Naive thymus-derived CD4-positive, alpha-beta T cell (primary cell): ENCODE measurements around the gene BRI3BP. TPM values are rescaled to one million over a fixed set of nuclear protein-coding genes. Genes with fewer than 3 reads are reported as not detected.

ENCODE experiments used
- ATAC-seq: fragments of 150-1000 bp; cut with Tn5 transposase; 2 replicates; pipeline ENCODE4 v1.10.0; 2021; ENCODE audit warnings: mild to moderate bottlenecking, moderate library complexity
- CTCF ChIA-PET: fragments of 350-600 bp; sonication (Branson Sonifier 250); formaldehyde crosslinking; loops from one replicate; lab custom pipeline; 2021; ENCODE audit warnings: antibody characterized with exemption; lab: Charles Lee
- POLR2A ChIA-PET: fragments of 350-600 bp; sonication (Branson Sonifier 250); formaldehyde crosslinking; loops from one replicate; lab custom pipeline; 2021; ENCODE audit warnings: antibody characterized with exemption, inconsistent platforms; lab: Charles Lee
- DNase-seq, 9 donors: peaks; one replicate each; pipeline versions ENCODE4 v3.0.0 to v3.0.0-alpha.2; 2020 to 2022; ENCODE audit warnings: mixed read lengths in 1 of 9
- H3K27ac ChIP-seq: one replicate; pipeline ENCODE4 v1.7.0; 2013; ENCODE audit warnings: mild to moderate bottlenecking, low read depth, low read length, moderate library complexity
- H3K27me3 ChIP-seq, 2 donors: one replicate each; pipeline ENCODE4 v1.7.0; 2013; ENCODE audit warnings: low read length in 2 of 2, mild to moderate bottlenecking in 2 of 2, moderate library complexity in 2 of 2; ENCODE audit not compliant: control insufficient read depth in 2 of 2, insufficient read depth in 2 of 2
- H3K36me3 ChIP-seq, 3 experiments: 1 replicate in 2 of 3; 2 replicates in 1 of 3; pipeline ENCODE4 v1.7.0; 2013; ENCODE audit warnings: low read length in 3 of 3, mild to moderate bottlenecking in 3 of 3, moderate library complexity in 1 of 3; ENCODE audit not compliant: insufficient read depth in 3 of 3, control insufficient read depth in 2 of 3
- H3K4me1 ChIP-seq, 2 donors: one replicate each; pipeline ENCODE4 v1.7.0; 2013; ENCODE audit warnings: low read length in 2 of 2, mild to moderate bottlenecking in 2 of 2, moderate library complexity in 1 of 2; ENCODE audit not compliant: control insufficient read depth in 2 of 2, insufficient read depth in 2 of 2
- H3K4me3 ChIP-seq: 2 replicates; pipeline ENCODE4 v1.7.0; 2013; ENCODE audit warnings: mild to moderate bottlenecking, low read length
- H3K9me3 ChIP-seq, 3 experiments: 1 replicate in 2 of 3; 2 replicates in 1 of 3; pipeline ENCODE4 v1.7.0; 2013; ENCODE audit warnings: low read length in 3 of 3; ENCODE audit not compliant: control insufficient read depth in 2 of 3
- H3K27ac Mint-ChIP-seq, 9 donors: one replicate each; pipeline ENCODE4 v1.8.0; 2020 to 2022; ENCODE audit warnings: mixed read lengths in 9 of 9, mild to moderate bottlenecking in 8 of 9, moderate library complexity in 5 of 9, inconsistent platforms in 2 of 9
- H3K27me3 Mint-ChIP-seq, 5 donors: one replicate each; pipeline ENCODE4 v1.8.0; 2021 to 2022; ENCODE audit warnings: mixed read lengths in 5 of 5, mild to moderate bottlenecking in 1 of 5
- H3K36me3 Mint-ChIP-seq, 5 donors: one replicate each; pipeline ENCODE4 v1.8.0; 2020 to 2022; ENCODE audit warnings: mixed read lengths in 5 of 5, mild to moderate bottlenecking in 3 of 5, inconsistent platforms in 1 of 5
- H3K4me1 Mint-ChIP-seq, 7 donors: one replicate each; pipeline ENCODE4 v1.8.0; 2020 to 2022; ENCODE audit warnings: mixed read lengths in 7 of 7, mild to moderate bottlenecking in 3 of 7, inconsistent platforms in 1 of 7
- H3K4me3 Mint-ChIP-seq, 10 donors: one replicate each; pipeline ENCODE4 v1.8.0; 2020 to 2022; ENCODE audit warnings: mild to moderate bottlenecking in 10 of 10, mixed read lengths in 10 of 10, moderate library complexity in 6 of 10, inconsistent platforms in 2 of 10
- H3K9me3 Mint-ChIP-seq, 11 donors: one replicate each; pipeline ENCODE4 v1.8.0; 2020 to 2022; ENCODE audit warnings: mixed read lengths in 11 of 11, mild to moderate bottlenecking in 4 of 11, inconsistent platforms in 1 of 11, moderate library complexity in 1 of 11
- intact Hi-C, 2 donors: fragments of 100-400 bp; cut with micrococcal nuclease; formaldehyde crosslinking; loops; one replicate each; pipeline ENCODE4 v1.15.1; 2023
- polyA plus RNA-seq, 2 donors: library from polyadenylated mRNA; unstranded; fragments of 300-500 nt; fragmentation: Illumina TruSeq; gene quantifications; one replicate each; pipeline ENCODE4 v1.2.3, GENCODE V29; 2021
- total RNA-seq, 6 experiments: library from RNA in 5 of 6; stranded (reverse) in 5 of 6; gene quantifications; 1 replicate in 5 of 6; 2 replicates in 1 of 6; pipeline ENCODE4 v1.2.3 and lab custom pipeline; 2021 to 2026

Gene BRI3BP
- total and polyA plus RNA-seq, 7 experiments from 2014 or later: 2.7 to 19.8 (median 5.8) TPM

DNA sequence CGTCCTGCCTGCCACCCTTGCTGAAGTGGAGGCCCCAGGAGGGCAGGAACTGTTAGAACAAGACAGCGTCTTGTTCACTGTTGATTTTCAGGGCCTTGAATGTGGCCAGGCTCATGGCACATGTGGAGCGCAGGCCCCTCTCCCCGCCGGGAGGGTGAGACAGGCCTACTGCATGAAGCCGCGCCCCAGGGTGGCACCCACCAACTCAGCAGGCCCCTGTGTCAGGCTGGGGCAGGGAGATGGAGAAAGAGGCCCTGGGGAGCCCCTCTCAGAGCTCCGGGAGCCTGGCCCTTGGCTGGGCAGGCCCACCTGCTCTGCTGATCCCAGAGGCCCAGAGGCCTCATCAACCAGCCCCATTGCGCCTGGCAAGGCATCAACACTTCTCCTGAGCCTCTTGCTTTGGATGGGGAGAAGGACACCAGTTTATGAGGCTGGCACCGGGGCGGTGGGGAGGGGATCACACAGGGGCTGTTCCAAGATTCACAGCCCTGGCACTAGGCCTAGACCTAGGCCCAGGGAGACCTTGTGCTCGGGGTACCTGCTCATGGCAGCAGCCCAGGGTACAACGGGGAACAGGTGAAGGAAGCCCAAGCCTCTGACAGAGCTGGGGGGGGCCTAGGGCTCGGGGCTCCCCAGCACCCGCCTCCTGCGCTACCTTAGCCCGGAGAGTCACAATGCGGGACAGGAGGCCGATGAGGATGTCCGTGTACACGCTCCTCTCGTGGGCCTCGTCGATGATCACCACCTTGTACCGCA lies 22.6 kb upstream of the BRI3BP start:
- DNase-seq: no peak
- no peak overlapping the region for H3K4me3 Mint-ChIP-seq
- H3K27me3 Mint-ChIP-seq: no peaks in the 10 kb centered on the region
- ChIA-PET CTCF (no interaction called here), POLR2A (no interaction called here)
- ATAC-seq: no peak
- H3K36me3 Mint-ChIP-seq: peaks cover 0 to 25% (median 4%) of the 10 kb centered on the region in 5 donors
- Histone ChIP-seq H3K9me3 (no peaks in the 10 kb centered on the region), H3K36me3 (peaks cover 5 to 86% (median 10%) of the 10 kb centered on the region in 3 experiments), H3K27ac (no peak overlapping the region), H3K4me1 (no peaks in the 10 kb centered on the region), H3K27me3 (no peaks in the 10 kb centered on the region), H3K4me3 (no peak overlapping the region)
- H3K4me1 Mint-ChIP-seq: no peaks in the 10 kb centered on the region
- H3K27ac Mint-ChIP-seq: peak overlapping the region in 1 of 9 donors; percentile 44
- intact Hi-C loops: no loop called here
- H3K9me3 Mint-ChIP-seq: no peaks in the 10 kb centered on the region

- H3K36me3 ChIP-seq: peaks cover 5 to 83% (median 14%) of the 10 kb centered on the region in 3 experiments
- CTCF ChIA-PET: no interaction called here
- Mint-ChIP-seq H3K27ac (no peak overlapping the region), H3K36me3 (peaks cover 0 to 24% (median 4%) of the 10 kb centered on the region in 5 donors), H3K4me3 (no peak overlapping the region), H3K27me3 (no peaks in the 10 kb centered on the region), H3K4me1 (no peaks in the 10 kb centered on the region), H3K9me3 (no peaks in the 10 kb centered on the region)
- POLR2A ChIA-PET: no interaction called here
- intact Hi-C loops: no loop called here
- H3K27me3 ChIP-seq: no peaks in the 10 kb centered on the region
- no peaks in the 10 kb centered on the region for H3K4me1 ChIP-seq
- no peak for ATAC-seq
- H3K27ac ChIP-seq: no peak overlapping the region
- no peak for DNase-seq
- no peak overlapping the region for H3K4me3 ChIP-seq
- no peaks in the 10 kb centered on the region for H3K9me3 ChIP-seq
Observed at GRCh38 chr12:124971603-124972002, 21.8 kb upstream of the BRI3BP start.

- Histone ChIP-seq H3K27me3 (no peaks in the 10 kb centered on the region), H3K36me3 (peaks cover 8 to 82% (median 14%) of the 10 kb centered on the region in 3 experiments), H3K4me3 (no peak overlapping the region), H3K9me3 (no peaks in the 10 kb centered on the region), H3K27ac (no peak overlapping the region), H3K4me1 (no peaks in the 10 kb centered on the region)
- Mint-ChIP-seq H3K4me1 (no peaks in the 10 kb centered on the region), H3K27me3 (no peaks in the 10 kb centered on the region), H3K4me3 (no peak overlapping the region), H3K36me3 (peaks cover 0 to 19% (median 5%) of the 10 kb centered on the region in 5 donors), H3K27ac (no peak overlapping the region), H3K9me3 (no peaks in the 10 kb centered on the region)
- CTCF ChIA-PET: no interaction called here
- DNase-seq (no peak), ATAC-seq (no peak)
- POLR2A ChIA-PET: no interaction called here
- intact Hi-C loops: no loop called here
Observed at GRCh38 chr12:124972211-124972610, 21.2 kb upstream of the BRI3BP start.

DNA sequence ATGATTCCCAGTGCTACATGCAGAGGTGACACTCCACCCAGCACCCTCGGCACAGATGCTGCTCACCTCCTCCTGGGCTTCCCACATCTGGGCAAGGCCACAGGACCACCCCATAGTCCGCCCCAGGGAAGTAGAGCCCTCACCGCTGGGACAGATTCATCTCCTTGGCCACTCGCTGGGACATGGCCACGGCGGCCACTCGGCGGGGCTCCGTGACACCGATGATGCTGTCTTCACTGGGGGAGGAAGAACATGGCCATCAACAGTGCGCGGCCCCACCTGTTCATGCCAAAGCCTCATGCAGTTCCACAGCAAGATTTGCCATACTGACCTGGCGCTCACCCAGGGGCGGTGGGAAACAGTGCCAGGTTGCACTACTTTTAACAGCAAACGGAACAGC lies 18.2 kb upstream of the BRI3BP start:
- H3K36me3 Mint-ChIP-seq: peaks cover 0 to 31% (median 10%) of the 10 kb centered on the region in 5 donors
- no peak for ATAC-seq
- H3K27me3 Mint-ChIP-seq: no peaks in the 10 kb centered on the region
- no peaks in the 10 kb centered on the region for H3K27me3 ChIP-seq
- ChIA-PET CTCF (no interaction called here), POLR2A (no interaction called here)
- H3K27ac ChIP-seq: no peak overlapping the region
- H3K4me3 Mint-ChIP-seq: no peak overlapping the region
- intact Hi-C loops: no loop called here
- H3K27ac Mint-ChIP-seq: no peak overlapping the region
- no peak overlapping the region for H3K4me3 ChIP-seq
- H3K9me3 ChIP-seq: no peaks in the 10 kb centered on the region
- H3K4me1 Mint-ChIP-seq: no peaks in the 10 kb centered on the region
- peaks cover 16 to 77% (median 22%) of the 10 kb centered on the region in 3 experiments for H3K36me3 ChIP-seq
- DNase-seq: no peak
- H3K4me1 ChIP-seq: no peaks in the 10 kb centered on the region
- H3K9me3 Mint-ChIP-seq: no peaks in the 10 kb centered on the region

DNA sequence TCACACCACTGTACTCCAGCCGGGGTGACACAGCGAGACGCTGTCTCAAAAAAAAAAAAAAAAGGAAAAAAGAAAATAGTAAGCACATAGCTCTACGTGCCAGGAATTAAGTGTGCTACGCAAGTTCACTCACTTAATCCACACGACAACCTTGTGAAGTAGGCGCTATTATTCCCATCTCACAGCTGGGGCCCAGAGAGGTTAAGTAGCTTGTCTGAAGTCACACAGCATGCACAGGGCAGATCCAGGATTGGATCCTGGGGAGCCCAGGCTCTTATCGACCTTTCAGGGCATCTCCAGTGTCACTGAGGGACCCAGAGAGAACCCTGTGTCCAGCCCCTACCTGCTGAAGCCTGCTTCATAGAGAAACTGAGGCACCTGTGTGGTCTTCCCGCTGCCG lies 16.4 kb upstream of the BRI3BP start:
- no peak for ATAC-seq
- no peak for DNase-seq
- peaks cover 16 to 75% (median 22%) of the 10 kb centered on the region in 3 experiments for H3K36me3 ChIP-seq
- no peaks in the 10 kb centered on the region for H3K4me1 ChIP-seq
- Mint-ChIP-seq H3K4me1 (no peaks in the 10 kb centered on the region), H3K4me3 (no peak overlapping the region), H3K9me3 (no peaks in the 10 kb centered on the region), H3K27ac (no peak overlapping the region), H3K36me3 (peaks cover 4 to 34% (median 16%) of the 10 kb centered on the region in 5 donors), H3K27me3 (no peaks in the 10 kb centered on the region)
- ChIA-PET CTCF (interaction anchor here (0.7 kb wide), 1 partner anchor 212 kb away, joined by 3 read pairs; no protein-coding TSS in a partner anchor), POLR2A (no interaction called here)
- intact Hi-C loops: no loop called here
- no peak overlapping the region for H3K4me3 ChIP-seq
- no peak overlapping the region for H3K27ac ChIP-seq
- H3K27me3 ChIP-seq: no peaks in the 10 kb centered on the region
- no peaks in the 10 kb centered on the region for H3K9me3 ChIP-seq

GRCh38 chr12:124979568-124979967 lies 13.9 kb upstream of the BRI3BP start:
- Mint-ChIP-seq H3K27ac (no peak overlapping the region), H3K36me3 (peaks cover 7 to 44% (median 20%) of the 10 kb centered on the region in 5 donors), H3K27me3 (no peaks in the 10 kb centered on the region), H3K4me1 (no peaks in the 10 kb centered on the region), H3K9me3 (no peaks in the 10 kb centered on the region), H3K4me3 (no peak overlapping the region)
- Histone ChIP-seq H3K36me3 (peaks cover 16 to 80% (median 25%) of the 10 kb centered on the region in 3 experiments), H3K27me3 (no peaks in the 10 kb centered on the region), H3K27ac (no peak overlapping the region), H3K9me3 (no peaks in the 10 kb centered on the region), H3K4me1 (no peaks in the 10 kb centered on the region), H3K4me3 (no peak overlapping the region)
- ATAC-seq: no peak
- intact Hi-C loops: no loop called here
- DNase-seq: no peak
- ChIA-PET POLR2A (interaction anchor here (1.0 kb wide), 1 partner anchor 65 kb away, joined by 3 read pairs; the partner anchor contains the start of gene UBC), CTCF (no interaction called here)
